ENCODE measurements around the gene KDM8.

GRCh38 chr16:27210174-27210573 lies 6.8 kb downstream of the KDM8 start:
- no peak for TF ChIP-seq POLR2AphosphoS5 (IDR thresholded peaks at IDR 0.05; ENCODE audit: borderline replicate concordance, low read depth, low read length)
- no peak for TF ChIP-seq EZH2 (IDR thresholded peaks at IDR 0.05)
